Keratinocyte (primary cell): ENCODE measurements around the gene UGT8.

Source experiments
- EZH2 ChIP-seq: IDR thresholded peaks from one replicate; pipeline ENCODE4 v1.6.1; 2012; ENCODE audit warnings: inconsistent platforms, mild to moderate bottlenecking, low read length, moderate library complexity
- TF ChIP-seq, protein P1 (sequence below), 3 experiments: IDR thresholded peaks in 1 of 3; conservative IDR thresholded peaks in 1 of 3; optimal IDR thresholded peaks in 1 of 3; 2 replicates in 2 of 3; 3 replicates in 1 of 3; pipeline versions ENCODE3 to v1.5.1; 2011; ENCODE audit warnings: low read length in 3 of 3, mild to moderate bottlenecking in 3 of 3, moderate library complexity in 2 of 3, control low read depth in 1 of 3, inconsistent platforms in 1 of 3; ENCODE audit not compliant: insufficient read depth in 2 of 3; ENCODE audit errors: extremely low read depth in 1 of 3

DNA sequence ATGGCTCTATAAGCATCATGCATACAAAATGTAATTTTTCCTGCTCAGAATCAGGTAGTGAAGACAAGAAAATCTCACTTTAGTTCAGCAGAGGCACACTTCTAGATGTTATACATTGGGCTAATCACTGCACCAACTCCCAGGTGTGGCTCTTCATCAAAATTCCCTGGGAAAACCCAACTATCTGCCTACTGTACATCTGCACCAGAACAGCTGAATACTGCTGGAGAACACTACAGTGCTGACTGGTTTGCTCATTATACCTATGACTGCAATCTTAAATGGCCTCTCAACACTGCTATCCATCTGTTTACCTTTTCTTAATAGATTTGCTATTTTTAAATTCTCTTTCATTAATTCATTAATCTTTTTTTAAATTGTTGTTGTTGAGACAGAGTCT is 92.0 kb downstream of the UGT8 start:
- TF ChIP-seq, protein P1, sequence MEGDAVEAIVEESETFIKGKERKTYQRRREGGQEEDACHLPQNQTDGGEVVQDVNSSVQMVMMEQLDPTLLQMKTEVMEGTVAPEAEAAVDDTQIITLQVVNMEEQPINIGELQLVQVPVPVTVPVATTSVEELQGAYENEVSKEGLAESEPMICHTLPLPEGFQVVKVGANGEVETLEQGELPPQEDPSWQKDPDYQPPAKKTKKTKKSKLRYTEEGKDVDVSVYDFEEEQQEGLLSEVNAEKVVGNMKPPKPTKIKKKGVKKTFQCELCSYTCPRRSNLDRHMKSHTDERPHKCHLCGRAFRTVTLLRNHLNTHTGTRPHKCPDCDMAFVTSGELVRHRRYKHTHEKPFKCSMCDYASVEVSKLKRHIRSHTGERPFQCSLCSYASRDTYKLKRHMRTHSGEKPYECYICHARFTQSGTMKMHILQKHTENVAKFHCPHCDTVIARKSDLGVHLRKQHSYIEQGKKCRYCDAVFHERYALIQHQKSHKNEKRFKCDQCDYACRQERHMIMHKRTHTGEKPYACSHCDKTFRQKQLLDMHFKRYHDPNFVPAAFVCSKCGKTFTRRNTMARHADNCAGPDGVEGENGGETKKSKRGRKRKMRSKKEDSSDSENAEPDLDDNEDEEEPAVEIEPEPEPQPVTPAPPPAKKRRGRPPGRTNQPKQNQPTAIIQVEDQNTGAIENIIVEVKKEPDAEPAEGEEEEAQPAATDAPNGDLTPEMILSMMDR (optimal IDR thresholded peaks at IDR 0.05 in 1 of 3, IDR thresholded peaks at IDR 0.05 in 1 of 3, conservative IDR thresholded peaks at IDR 0.05 in 1 of 3; ENCODE audit: extremely low read depth in 1 of 3, insufficient read depth in 2 of 3, low read length in 3 of 3), result no peak
- no peak for TF ChIP-seq EZH2
